ENCODE data around the gene STK11IP.

Gene STK11IP

DNA sequence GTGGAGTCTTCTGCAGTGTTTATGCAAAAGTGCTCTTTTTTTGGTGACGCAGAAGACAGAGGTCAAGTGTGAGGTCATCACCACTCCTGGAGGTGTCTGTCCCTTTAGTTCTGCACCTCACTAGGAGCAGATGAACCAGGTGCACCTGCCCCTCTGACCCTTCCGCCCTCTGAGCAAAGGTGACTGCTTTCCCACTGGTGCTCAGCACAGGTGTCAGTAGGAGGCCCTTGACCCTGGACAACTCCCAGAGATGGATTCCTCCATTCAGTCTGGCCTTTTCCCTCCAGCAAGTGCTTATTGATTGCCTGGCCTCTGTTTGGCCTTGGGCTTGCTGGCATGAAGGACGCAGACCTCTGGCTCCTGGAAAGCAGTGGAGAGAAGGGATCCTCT, 21.1 kb downstream of the STK11IP start:
- no peak for DNase-seq

GRCh38 chr2:219619235-219619634, 21.6 kb downstream of the STK11IP start:
- DNase-seq = no peak

GRCh38 chr2:219620546-219620945, 22.9 kb downstream of the STK11IP start:
- DNase-seq = no peak

DNA sequence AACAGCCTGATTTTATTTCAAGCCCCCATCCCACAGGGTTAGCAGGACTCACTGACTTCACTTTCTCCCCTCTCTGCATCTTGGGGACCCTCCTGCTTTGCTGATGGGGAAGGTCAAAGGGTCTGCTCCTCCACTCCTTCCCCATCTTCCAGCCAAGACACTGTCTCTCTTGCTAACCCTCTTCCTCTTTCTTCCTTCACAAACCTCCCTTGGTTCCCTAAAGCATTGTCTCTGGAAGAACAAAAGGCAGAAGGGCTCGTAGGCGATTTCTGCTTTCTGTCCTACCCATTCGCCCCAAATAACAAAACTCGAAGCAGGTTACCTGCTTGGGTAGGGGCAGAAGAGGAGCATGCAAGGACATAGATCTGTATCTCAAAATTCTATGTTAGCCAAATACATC, 24.3 kb downstream of the STK11IP start:
- DNase-seq = no peak

GRCh38 chr2:219622472-219622871, 24.8 kb downstream of the STK11IP start:
- no peak for DNase-seq

DNA sequence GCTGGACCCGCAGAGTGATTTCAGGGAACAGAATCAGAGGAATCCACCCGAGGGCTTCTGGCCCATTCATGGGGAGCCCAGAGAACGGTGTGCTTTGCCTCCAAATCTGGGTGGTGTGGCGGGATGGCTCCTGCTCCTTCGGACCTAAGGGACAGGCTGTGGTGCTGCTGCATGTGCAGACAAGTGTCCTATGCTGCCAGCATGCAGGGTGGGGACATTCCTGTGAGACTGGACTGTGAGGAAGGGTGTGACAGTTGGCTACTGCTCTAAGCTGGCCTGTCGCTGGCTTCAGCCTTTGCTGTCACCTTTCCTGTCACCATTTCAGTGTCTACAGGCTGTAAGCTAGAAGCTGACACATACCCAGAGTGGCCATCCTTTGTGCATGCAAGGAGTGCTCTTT, 26.9 kb downstream of the STK11IP start:
- DNase-seq = no peak

DNA sequence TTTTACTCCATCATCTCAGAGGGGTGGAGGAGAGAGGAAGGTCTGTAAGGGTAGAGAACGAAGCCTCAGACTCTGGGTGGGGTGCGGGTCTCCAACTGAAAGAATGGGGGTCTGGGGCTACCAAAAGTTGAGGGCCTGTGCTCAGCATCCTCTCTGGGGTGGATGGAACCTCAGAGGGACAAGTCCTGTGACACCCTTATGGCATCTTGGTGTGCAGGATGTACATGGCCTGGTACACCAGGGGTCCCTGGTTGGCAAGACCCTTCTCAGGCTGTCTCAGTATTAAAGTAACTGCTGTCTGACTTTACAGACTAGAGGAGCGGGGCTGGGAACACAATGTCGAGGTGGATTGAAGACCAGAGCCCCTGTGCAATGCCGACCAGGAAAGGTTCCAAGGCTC, 27.5 kb downstream of the STK11IP start:
- DNase-seq = no peak

GRCh38 chr2:219626540-219626939, 28.9 kb downstream of the STK11IP start:
- no peak for DNase-seq

- DNase-seq = peak; percentile 7
These were observed 29.7 kb downstream of the STK11IP start, which contains the start of gene SLC4A3 for GRCh38 chr2:219627103-219628100. TSS of gene SLC4A3 (plus strand) at chr2:219627630. CDS start at chr2:219627993, 363 bp downstream.

DNA sequence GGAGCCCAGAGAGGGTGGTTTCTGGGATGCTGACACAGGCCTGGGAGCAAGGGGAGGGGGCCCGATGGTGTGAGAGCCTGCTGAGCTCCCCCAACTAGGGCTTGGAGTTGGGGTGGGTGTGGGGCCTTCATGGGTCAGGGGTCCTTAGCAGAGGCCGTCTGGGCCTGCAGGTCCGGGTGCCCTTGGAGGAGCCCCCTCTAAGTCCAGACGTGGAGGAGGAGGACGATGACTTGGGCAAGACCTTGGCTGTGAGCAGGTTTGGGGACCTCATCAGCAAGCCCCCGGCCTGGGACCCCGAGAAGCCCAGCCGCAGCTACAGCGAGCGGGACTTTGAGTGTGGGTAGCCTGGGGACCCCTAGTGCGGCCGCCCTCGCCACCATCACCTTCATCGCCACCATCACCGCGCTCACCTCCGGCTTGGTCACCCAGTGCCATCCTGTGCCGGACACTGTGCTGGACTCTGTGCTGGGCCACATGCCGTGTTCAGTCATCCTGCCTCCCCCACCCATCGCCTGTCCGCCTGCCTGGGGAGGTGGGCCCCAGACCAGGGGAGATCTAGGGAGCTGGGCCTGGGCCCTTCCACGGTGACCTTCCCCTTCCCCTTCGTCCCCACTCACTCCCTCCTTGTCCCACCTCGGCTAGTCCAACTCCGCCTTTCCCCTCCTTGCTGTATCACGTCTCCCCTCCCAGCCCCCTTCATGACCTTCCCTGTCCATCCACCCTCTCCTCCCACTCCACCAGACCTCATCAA, 30.8 kb downstream of the STK11IP start:
- no peak for DNase-seq

GRCh38 chr2:219628986-219629901, 31.6 kb downstream of the STK11IP start:
- no peak for DNase-seq

DNA sequence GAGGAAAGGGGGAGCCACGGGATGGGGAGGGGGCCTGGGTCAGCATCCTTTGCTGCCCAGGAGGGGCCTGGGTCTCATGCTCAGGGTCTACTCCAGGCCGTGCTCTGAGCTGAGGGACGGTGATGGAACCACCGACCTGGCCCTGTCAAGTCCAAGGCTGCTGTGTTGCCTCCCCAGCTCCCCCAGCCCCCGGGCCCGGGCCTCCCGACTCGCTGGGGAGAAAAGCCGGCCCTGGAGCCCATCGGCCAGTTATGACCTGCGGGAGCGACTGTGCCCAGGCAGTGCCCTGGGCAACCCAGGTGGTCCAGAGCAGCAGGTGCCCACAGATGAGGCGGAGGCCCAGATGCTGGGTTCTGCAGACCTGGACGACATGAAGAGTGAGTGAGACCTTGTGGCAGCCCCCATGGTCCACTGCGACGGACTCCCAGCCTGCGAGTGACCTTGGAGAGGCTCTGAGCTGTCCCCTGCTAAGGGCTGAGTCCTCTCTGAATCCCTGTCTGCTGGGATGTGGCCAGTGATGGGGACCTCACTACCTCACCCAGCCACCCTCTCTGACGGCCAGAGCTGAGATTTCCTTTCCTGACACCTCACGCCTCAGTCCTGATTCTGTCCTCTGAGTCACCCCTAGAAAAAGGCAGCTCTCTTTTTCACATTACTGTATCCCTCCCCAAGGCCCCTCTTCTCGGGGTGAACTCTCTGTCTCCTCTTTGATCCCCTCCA, 32.5 kb downstream of the STK11IP start:
- no peak for DNase-seq

- DNase-seq = no peak
These were observed 33.2 kb downstream of the STK11IP start for GRCh38 chr2:219630770-219631405.

DNA sequence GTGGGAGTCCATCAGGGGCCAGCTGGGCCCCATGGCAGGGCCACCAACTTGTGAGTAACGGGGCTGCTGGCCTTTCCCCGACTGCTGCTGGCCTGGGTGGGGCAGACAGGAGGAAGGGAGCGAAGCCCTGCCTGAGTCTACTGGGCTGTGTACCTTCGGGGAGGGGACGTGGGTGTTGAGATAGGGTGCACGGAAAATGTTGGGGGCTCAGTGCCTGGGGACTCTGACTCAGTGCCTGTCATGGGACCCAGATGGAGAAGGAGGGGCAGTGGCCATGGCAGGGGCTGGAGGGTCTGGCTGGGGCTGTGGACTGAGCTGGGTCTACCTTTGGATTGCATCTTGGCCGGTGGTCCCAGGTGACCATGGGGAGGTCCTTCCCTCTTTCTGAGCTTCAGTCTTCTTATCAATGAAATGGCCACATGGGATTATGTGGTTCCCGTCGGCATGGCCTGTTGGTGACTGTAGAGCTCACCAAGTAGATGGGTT, 33.8 kb downstream of the STK11IP start:
- no peak for DNase-seq

DNA sequence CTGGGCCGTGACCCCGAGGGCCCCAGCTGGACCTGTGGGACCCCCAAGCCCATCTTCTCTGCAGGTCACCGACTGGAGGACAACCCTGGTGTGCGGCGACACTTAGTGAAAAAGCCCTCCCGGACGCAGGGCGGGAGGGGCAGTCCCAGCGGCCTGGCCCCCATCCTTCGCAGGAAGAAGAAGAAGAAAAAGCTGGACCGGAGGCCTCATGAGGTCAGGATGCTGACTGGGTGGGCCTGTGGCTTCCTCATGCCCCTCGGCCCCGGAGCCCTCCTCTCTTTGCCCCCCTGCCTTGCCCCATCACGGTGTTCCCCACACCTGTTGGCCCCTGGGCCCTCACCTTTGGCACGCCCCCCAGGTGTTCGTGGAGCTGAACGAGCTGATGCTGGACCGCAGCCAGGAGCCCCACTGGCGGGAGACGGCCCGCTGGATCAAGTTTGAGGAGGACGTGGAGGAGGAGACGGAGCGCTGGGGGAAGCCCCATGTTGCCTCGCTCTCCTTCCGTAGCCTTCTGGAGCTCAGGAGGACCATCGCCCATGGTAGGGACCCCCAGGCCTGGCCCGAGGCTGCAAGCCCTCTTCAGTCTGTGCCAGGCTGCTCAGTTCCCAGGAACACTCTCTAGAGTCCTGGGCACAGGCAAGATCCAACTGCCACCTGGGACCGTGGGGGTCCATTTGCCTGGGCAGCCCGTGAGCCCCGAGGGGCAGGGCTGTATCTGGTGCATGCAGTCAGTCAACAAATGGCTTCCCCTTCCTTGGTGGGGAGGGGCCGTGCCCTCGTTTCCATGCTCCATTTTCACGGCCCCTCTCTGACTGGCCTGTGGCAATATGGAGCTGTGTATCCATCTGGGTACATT, 34.5 kb downstream of the STK11IP start:
- no peak for DNase-seq

- DNase-seq = no peak
These were observed 35.1 kb downstream of the STK11IP start for GRCh38 chr2:219632760-219633105.

DNA sequence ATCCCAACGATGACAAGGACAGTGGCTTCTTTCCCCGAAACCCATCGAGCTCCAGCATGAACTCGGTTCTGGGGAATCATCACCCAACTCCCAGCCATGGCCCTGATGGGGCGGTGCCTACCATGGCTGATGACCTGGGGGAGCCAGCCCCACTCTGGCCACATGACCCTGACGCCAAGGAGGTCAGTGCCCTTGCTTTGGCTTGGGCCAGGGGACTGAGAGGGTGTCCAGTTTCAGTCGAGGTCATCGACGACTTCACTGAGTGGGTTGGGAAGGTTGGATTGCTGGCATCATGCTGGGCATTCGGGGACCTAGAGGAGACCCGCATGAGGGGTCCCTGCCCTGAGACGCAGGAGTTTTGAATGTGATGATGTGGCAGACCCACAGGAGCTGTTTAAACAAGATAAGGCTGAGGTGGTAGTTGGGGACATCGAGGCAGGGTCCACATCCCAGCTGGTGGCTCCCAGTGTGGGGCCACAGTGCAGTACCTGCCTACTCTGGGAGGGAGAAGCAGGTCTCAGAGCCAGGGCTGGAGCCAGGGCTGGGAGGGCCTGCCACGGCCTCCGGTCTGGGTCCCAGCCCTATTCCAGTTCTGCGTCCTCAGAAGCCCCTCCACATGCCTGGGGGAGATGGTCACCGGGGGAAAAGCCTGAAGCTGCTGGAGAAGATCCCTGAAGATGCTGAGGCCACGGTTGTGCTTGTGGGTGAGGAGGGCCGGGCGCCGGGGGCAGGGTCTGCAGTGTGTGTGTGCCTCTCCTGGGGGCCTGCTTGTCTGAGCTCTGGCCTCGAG, 35.8 kb downstream of the STK11IP start:
- no peak for DNase-seq

DNA sequence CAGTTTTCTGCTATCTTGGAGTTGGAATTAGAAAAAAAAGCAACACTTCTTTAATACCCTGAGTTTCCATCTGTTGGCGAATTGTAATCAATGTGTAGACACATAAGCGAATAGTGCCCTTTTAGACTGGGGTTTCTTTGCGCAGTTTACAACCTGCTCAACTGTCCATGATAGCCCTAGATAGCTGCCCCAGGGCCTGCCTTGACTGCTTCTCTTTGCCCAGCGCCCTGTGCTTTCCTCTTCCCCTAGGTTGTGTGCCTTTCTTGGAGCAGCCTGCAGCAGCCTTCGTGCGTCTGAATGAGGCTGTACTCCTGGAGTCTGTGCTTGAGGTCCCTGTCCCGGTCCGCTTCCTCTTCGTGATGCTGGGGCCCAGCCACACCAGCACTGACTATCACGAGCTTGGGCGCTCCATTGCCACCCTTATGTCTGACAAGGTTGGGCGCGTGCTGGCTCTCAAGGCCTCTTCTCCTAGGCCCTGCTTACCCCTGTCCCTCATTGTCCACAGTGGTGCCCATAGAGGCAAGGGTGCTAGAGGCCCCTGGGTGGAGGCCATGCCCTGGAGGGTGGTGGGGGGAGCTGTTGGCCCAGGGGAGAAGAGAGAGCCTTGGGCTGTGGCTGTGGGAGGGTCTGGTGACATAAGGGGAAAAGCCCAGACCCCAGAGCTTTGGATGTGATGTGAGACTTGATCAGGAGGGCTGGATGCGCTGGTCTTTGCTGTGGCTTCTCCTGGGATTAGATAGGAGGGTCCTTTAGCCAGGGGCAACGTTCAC, 36.7 kb downstream of the STK11IP start:
- DNase-seq = no peak
